Measurements from ENCODE around the gene C21orf91.
A peak's percentile ranks its signal among the peaks of the same experiment; 100 is the strongest.

C21orf91 gene

GRCh38 chr21:17794518-17795145, 24.5 kb downstream of the C21orf91 start:
- Histone ChIP-seq H3K36me3 (ENCODE audit: low read length) (peaks cover 14% of the 10 kb centered on the region; the same call in 1 of the 2 replicates), H3K27ac (ENCODE audit: low read depth, low read length) (peak overlapping the region; percentile 99), H3K4me3 (ENCODE audit: insufficient read depth, low read length, poor library complexity, severe bottlenecking) (peak overlapping the region; percentile 54), H3K27me3 (ENCODE audit: low read length) (no peaks in the 10 kb centered on the region), H2AFZ (ENCODE audit: low read depth, low read length, severe bottlenecking) (no peak overlapping the region), H3K4me2 (ENCODE audit: low read depth, low read length, poor library complexity, severe bottlenecking) (peak overlapping the region; percentile 95), H3K9me3 (ENCODE audit: insufficient read depth, low read length) (no peaks in the 10 kb centered on the region), H3F3A (ENCODE audit: insufficient read depth) (peaks cover 86% of the 10 kb centered on the region), H3K9me2 (replicated peaks; ENCODE audit: insufficient read depth, low read length) (no peaks in the 10 kb centered on the region), H3K9ac (ENCODE audit: low read length) (peak overlapping the region; percentile 56), H4K20me1 (ENCODE audit: low read depth, low read length) (no peaks in the 10 kb centered on the region), H3K79me2 (ENCODE audit: insufficient read depth, low read length) (peaks cover 82% of the 10 kb centered on the region)
- TF ChIP-seq EZH2phosphoT487 (conservative IDR thresholded peaks at IDR 0.05; ENCODE audit: low read length) (no peak), CTCF (IDR thresholded peaks at IDR 0.05; ENCODE audit: insufficient read depth, low read length, poor library complexity, severe bottlenecking) (no peak)

- H3F3A ChIP-seq (ENCODE audit: insufficient read depth) = peaks cover 86% of the 10 kb centered on the region
- no peak overlapping the region for H2AFZ ChIP-seq (ENCODE audit: low read depth, low read length, severe bottlenecking)
- peak overlapping the region; percentile 56 for H3K9ac ChIP-seq (ENCODE audit: low read length)
- peaks cover 14% of the 10 kb centered on the region; the same call in 1 of the 2 replicates for H3K36me3 ChIP-seq (ENCODE audit: low read length)
- peak overlapping the region; percentile 99 for H3K27ac ChIP-seq (ENCODE audit: low read depth, low read length)
- H3K79me2 ChIP-seq (ENCODE audit: insufficient read depth, low read length) = peaks cover 73% of the 10 kb centered on the region
- no peaks in the 10 kb centered on the region for H3K9me3 ChIP-seq (ENCODE audit: insufficient read depth, low read length)
- TF ChIP-seq CTCF (IDR thresholded peaks at IDR 0.05; ENCODE audit: insufficient read depth, low read length, poor library complexity, severe bottlenecking) (no peak), EZH2phosphoT487 (conservative IDR thresholded peaks at IDR 0.05; ENCODE audit: low read length) (no peak)
- H3K9me2 ChIP-seq (replicated peaks; ENCODE audit: insufficient read depth, low read length) = no peaks in the 10 kb centered on the region
- H3K27me3 ChIP-seq (ENCODE audit: low read length) = no peaks in the 10 kb centered on the region
- H4K20me1 ChIP-seq (ENCODE audit: low read depth, low read length) = no peaks in the 10 kb centered on the region
- H3K4me2 ChIP-seq (ENCODE audit: low read depth, low read length, poor library complexity, severe bottlenecking) = peak overlapping the region; percentile 95
- peak overlapping the region; percentile 54 for H3K4me3 ChIP-seq (ENCODE audit: insufficient read depth, low read length, poor library complexity, severe bottlenecking)
Measured at GRCh38 chr21:17793246-17794123, 25.7 kb downstream of the C21orf91 start.

GRCh38 chr21:17789656-17790055, 29.5 kb downstream of the C21orf91 start:
- Histone ChIP-seq H2AFZ (ENCODE audit: low read depth, low read length, severe bottlenecking) (no peak overlapping the region), H3K9me2 (replicated peaks; ENCODE audit: insufficient read depth, low read length) (no peaks in the 10 kb centered on the region), H3K4me2 (ENCODE audit: low read depth, low read length, poor library complexity, severe bottlenecking) (peak overlapping the region; percentile 95), H3K9ac (ENCODE audit: low read length) (peak overlapping the region; percentile 49), H4K20me1 (ENCODE audit: low read depth, low read length) (no peaks in the 10 kb centered on the region), H3K27me3 (ENCODE audit: low read length) (no peaks in the 10 kb centered on the region), H3K9me3 (ENCODE audit: insufficient read depth, low read length) (no peaks in the 10 kb centered on the region), H3F3A (ENCODE audit: insufficient read depth) (peaks cover 83% of the 10 kb centered on the region), H3K36me3 (ENCODE audit: low read length) (peaks cover 27% of the 10 kb centered on the region), H3K4me3 (ENCODE audit: insufficient read depth, low read length, poor library complexity, severe bottlenecking) (peak overlapping the region; percentile 32), H3K27ac (ENCODE audit: low read depth, low read length) (peak overlapping the region; percentile 99), H3K79me2 (ENCODE audit: insufficient read depth, low read length) (peaks cover 37% of the 10 kb centered on the region)
- TF ChIP-seq EZH2phosphoT487 (conservative IDR thresholded peaks at IDR 0.05; ENCODE audit: low read length) (no peak), CTCF (IDR thresholded peaks at IDR 0.05; ENCODE audit: insufficient read depth, low read length, poor library complexity, severe bottlenecking) (no peak)
